ENCODE results near the gene DEDD. TPM values are rescaled to one million over a fixed set of nuclear protein-coding genes. Genes with fewer than 3 reads are reported as not detected.

The DEDD gene
- total RNA-seq, 1 experiment from 2014 or later: 44.7 TPM

DNA sequence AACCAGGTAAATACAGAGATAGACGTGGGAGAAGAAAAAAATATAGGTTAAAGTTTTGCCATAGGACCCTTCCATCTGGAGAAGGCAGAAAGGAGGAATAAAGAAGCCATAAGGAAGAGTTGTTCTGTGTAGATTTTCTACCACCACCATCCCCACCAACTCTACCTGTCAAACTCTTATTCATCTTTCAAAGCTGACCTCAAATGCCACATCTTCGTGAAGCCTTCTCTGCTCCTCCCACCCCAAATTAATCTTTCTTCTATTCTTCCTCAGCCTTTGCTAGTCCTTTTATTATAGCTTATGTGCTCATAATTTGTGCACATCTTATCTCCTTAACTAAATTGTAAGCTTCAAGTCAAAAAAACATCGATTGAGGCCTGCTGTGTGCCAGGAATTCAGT lies 41.9 kb downstream of the DEDD start:
- Mint-ChIP-seq H3K27ac (no peak overlapping the region), H3K4me1 (peaks cover 17 to 18% of the 10 kb centered on the region in 2 experiments), H3K4me3 (no peak overlapping the region), H3K9me3 (no peaks in the 10 kb centered on the region), H3K36me3 (ENCODE audit: insufficient read depth in 1 of 3, low read depth in 3 of 3) (no peaks in the 10 kb centered on the region), H3K27me3 (ENCODE audit: low read depth) (peaks cover 7% of the 10 kb centered on the region)
- Histone ChIP-seq H2AK5ac (ENCODE audit: insufficient read length, low read length) (no peak overlapping the region), H2BK15ac (ENCODE audit: low read depth, low read length) (no peak overlapping the region), H2BK5ac (ENCODE audit: insufficient read length, low read length) (no peak overlapping the region), H3T11ph (ENCODE audit: low read length) (no peak overlapping the region), H4K5ac (ENCODE audit: insufficient read length, low read depth, low read length) (no peak overlapping the region), H2BK120ac (ENCODE audit: low read depth, low read length, poor library complexity, severe bottlenecking) (no peak overlapping the region), H4K8ac (replicated peaks; ENCODE audit: insufficient read length, low read depth, low read length) (no peak overlapping the region), H3K4ac (ENCODE audit: low read depth, low read length) (no peak overlapping the region), H3K23ac (ENCODE audit: insufficient read length, low read depth, low read length) (no peak overlapping the region), H3K27ac (ENCODE audit: insufficient read length, low read depth, low read length) (no peak overlapping the region), H3K14ac (ENCODE audit: insufficient read depth, low read length) (no peak overlapping the region), H3K79me1 (ENCODE audit: insufficient read depth, low read depth, low read length, poor library complexity, severe bottlenecking) (no peaks in the 10 kb centered on the region), H3K79me2 (ENCODE audit: insufficient read depth, low read length) (no peaks in the 10 kb centered on the region), H2BK12ac (ENCODE audit: insufficient read length, low read depth, low read length) (no peak overlapping the region), H3K9me3 (ENCODE audit: control insufficient read depth, low read depth, low read length) (no peaks in the 10 kb centered on the region), H4K20me1 (ENCODE audit: control insufficient read depth, insufficient read depth, insufficient read length) (no peaks in the 10 kb centered on the region), H2AFZ (ENCODE audit: low read length) (no peak overlapping the region), H3K56ac (ENCODE audit: insufficient read length, low read depth, low read length) (no peak overlapping the region), H3K23me2 (ENCODE audit: insufficient read length, low read depth, low read length, poor library complexity, severe bottlenecking) (no peaks in the 10 kb centered on the region), H3K4me2 (ENCODE audit: insufficient read depth, insufficient read length, low read length) (no peak overlapping the region), H3K9ac (ENCODE audit: extremely low read depth, insufficient read length, low read length) (no peak overlapping the region), H3K18ac (ENCODE audit: insufficient read length, low read depth, low read length) (no peak overlapping the region), H3K27me3 (ENCODE audit: insufficient read depth, low read length) (no peaks in the 10 kb centered on the region; the same call in 1 of the 2 replicates), H4K91ac (ENCODE audit: insufficient read length, low read depth, low read length) (no peak overlapping the region), H3K4me1 (ENCODE audit: insufficient read depth, low read length) (no peaks in the 10 kb centered on the region), H2BK20ac (ENCODE audit: low read depth, low read length, poor library complexity, severe bottlenecking) (no peak overlapping the region)
- no peak for DNase-seq
- TF ChIP-seq, protein P1, sequence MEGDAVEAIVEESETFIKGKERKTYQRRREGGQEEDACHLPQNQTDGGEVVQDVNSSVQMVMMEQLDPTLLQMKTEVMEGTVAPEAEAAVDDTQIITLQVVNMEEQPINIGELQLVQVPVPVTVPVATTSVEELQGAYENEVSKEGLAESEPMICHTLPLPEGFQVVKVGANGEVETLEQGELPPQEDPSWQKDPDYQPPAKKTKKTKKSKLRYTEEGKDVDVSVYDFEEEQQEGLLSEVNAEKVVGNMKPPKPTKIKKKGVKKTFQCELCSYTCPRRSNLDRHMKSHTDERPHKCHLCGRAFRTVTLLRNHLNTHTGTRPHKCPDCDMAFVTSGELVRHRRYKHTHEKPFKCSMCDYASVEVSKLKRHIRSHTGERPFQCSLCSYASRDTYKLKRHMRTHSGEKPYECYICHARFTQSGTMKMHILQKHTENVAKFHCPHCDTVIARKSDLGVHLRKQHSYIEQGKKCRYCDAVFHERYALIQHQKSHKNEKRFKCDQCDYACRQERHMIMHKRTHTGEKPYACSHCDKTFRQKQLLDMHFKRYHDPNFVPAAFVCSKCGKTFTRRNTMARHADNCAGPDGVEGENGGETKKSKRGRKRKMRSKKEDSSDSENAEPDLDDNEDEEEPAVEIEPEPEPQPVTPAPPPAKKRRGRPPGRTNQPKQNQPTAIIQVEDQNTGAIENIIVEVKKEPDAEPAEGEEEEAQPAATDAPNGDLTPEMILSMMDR (conservative IDR thresholded peaks at IDR 0.05): no peak
- no CpG with 5 or more reads among the region's 3 CpGs for WGBS (ENCODE audit: extremely low coverage, insufficient read length, low lambda C conversion rate)
